Breast epithelium (tissue), 4 donors: ENCODE results near the gene YKT6. TPM values are rescaled to one million over a fixed set of nuclear protein-coding genes. Genes with fewer than 3 reads are reported as not detected.

Experiments
- DNase-seq, 2 donors: peaks; one replicate each; pipeline ENCODE4 v3.0.0-alpha.2; 2019; ENCODE audit warnings: low spot score in 2 of 2
- H3K27ac ChIP-seq, 2 donors: fragments of 200-600 bp; sonication (generic) in 1 of 2; one replicate each; pipeline ENCODE4 v1.5.1; 2016 to 2019; ENCODE audit warnings: mild to moderate bottlenecking in 1 of 2
- H3K27me3 ChIP-seq, 2 donors: fragments of 200-600 bp; sonication (generic) in 1 of 2; one replicate each; pipeline versions ENCODE4 v1.5.1 to v1.6.0; 2017 to 2019; ENCODE audit warnings: control low read depth in 1 of 2, mild to moderate bottlenecking in 1 of 2
- H3K36me3 ChIP-seq: fragments of 200-600 bp; one replicate; pipeline ENCODE4 v1.5.1; 2019
- H3K4me1 ChIP-seq, 2 donors: fragments of 200-600 bp; sonication (generic); one replicate each; pipeline ENCODE4 v1.5.1; 2016 to 2019; ENCODE audit warnings: control low read depth in 1 of 2
- H3K4me3 ChIP-seq, 3 donors: fragments of 200-600 bp; sonication (generic); 1 replicate in 2 of 3; 2 replicates in 1 of 3; pipeline ENCODE4 v1.5.1; 2016 to 2019; ENCODE audit warnings: mild to moderate bottlenecking in 3 of 3, moderate library complexity in 2 of 3
- H3K9me3 ChIP-seq, 2 donors: fragments of 200-600 bp; sonication (generic) in 1 of 2; one replicate each; pipeline ENCODE4 v1.5.1; 2016 to 2019; ENCODE audit warnings: control low read depth in 1 of 2
- CTCF ChIP-seq, 3 donors: fragments of 450-650 bp; IDR thresholded peaks; one replicate each; pipeline ENCODE4 v1.5.1; 2016 to 2017; ENCODE audit warnings: antibody characterized with exemption in 3 of 3, mild to moderate bottlenecking in 3 of 3, moderate library complexity in 3 of 3
- POLR2A ChIP-seq: fragments of 450-650 bp; IDR thresholded peaks from one replicate; pipeline ENCODE4 v1.6.1; 2016; ENCODE audit warnings: antibody characterized with exemption, mild to moderate bottlenecking, moderate library complexity
- POLR2AphosphoS5 ChIP-seq, 3 donors: sonication (generic); formaldehyde crosslinking; IDR thresholded peaks; one replicate each; pipeline ENCODE4 v1.6.1; 2017; ENCODE audit warnings: antibody characterized with exemption in 3 of 3
- intact Hi-C: fragments of 100-400 bp; cut with DNase I; formaldehyde crosslinking; loops from one replicate; pipeline ENCODE4 v1.15.1; 2023; ENCODE audit warnings: low total_unique reads
- total RNA-seq, 3 donors: library from RNA; depleted of rRNA; stranded (reverse); fragments of >200 nt; gene quantifications; one replicate each; pipeline ENCODE4 v1.1.0, GENCODE V29; 2016

YKT6 gene
- total RNA-seq, 3 donors from 2014 or later = 40.2 to 57.0 (median 49.4) TPM

- no peak for TF ChIP-seq POLR2AphosphoS5 (IDR thresholded peaks at IDR 0.05)
- TF ChIP-seq CTCF (IDR thresholded peaks at IDR 0.05) = no peak
- TF ChIP-seq POLR2A = no peak
- no peaks in the 10 kb centered on the region for H3K9me3 ChIP-seq
- H3K36me3 ChIP-seq = no peaks in the 10 kb centered on the region
- DNase-seq = no peak
- intact Hi-C loops = no loop called here
- H3K27me3 ChIP-seq = no peaks in the 10 kb centered on the region
- H3K27ac ChIP-seq = no peak overlapping the region
- H3K4me1 ChIP-seq = no peaks in the 10 kb centered on the region
- no peak overlapping the region for H3K4me3 ChIP-seq
These were observed 37.4 kb downstream of the YKT6 start for GRCh38 chr7:44238116-44238695.

- no peak overlapping the region for H3K27ac ChIP-seq
- no peaks in the 10 kb centered on the region for H3K27me3 ChIP-seq
- no peak overlapping the region for H3K4me3 ChIP-seq
- no peak for TF ChIP-seq POLR2AphosphoS5 (IDR thresholded peaks at IDR 0.05)
- no peaks in the 10 kb centered on the region for H3K4me1 ChIP-seq
- no peak for DNase-seq
- intact Hi-C loops = no loop called here
- H3K36me3 ChIP-seq = no peaks in the 10 kb centered on the region
- H3K9me3 ChIP-seq = no peaks in the 10 kb centered on the region
These were observed 38.6 kb downstream of the YKT6 start for GRCh38 chr7:44239361-44239760.

GRCh38 chr7:44240376-44240775, 39.6 kb downstream of the YKT6 start:
- Histone ChIP-seq H3K27me3 (no peaks in the 10 kb centered on the region), H3K9me3 (no peaks in the 10 kb centered on the region), H3K36me3 (no peaks in the 10 kb centered on the region), H3K4me3 (no peak overlapping the region), H3K4me1 (no peaks in the 10 kb centered on the region), H3K27ac (no peak overlapping the region)
- no peak for DNase-seq
- TF ChIP-seq POLR2AphosphoS5 (IDR thresholded peaks at IDR 0.05) (no peak), POLR2A (no peak), CTCF (IDR thresholded peaks at IDR 0.05) (no peak)
- intact Hi-C loops = loop anchor here (10.0 kb wide), 1 partner anchor 264 kb away; no protein-coding TSS in a partner anchor

- Histone ChIP-seq H3K27ac (peak overlapping the region in 1 of 2 donors; percentile 23), H3K9me3 (no peaks in the 10 kb centered on the region), H3K27me3 (no peaks in the 10 kb centered on the region), H3K36me3 (no peaks in the 10 kb centered on the region), H3K4me3 (peak overlapping the region in 2 of 3 donors; percentile 17 to 53), H3K4me1 (no peaks in the 10 kb centered on the region)
- intact Hi-C loops = loop anchor here (10.0 kb wide), 1 partner anchor 264 kb away; no protein-coding TSS in a partner anchor
- TF ChIP-seq POLR2A = no peak
- peak; percentile 19 to 76 (median 69) for TF ChIP-seq CTCF (IDR thresholded peaks at IDR 0.05)
- peak; percentile 63 to 72 for DNase-seq
These were observed 40.3 kb downstream of the YKT6 start for GRCh38 chr7:44240983-44241510.

- no peaks in the 10 kb centered on the region for H3K36me3 ChIP-seq
- H3K4me3 ChIP-seq = no peak overlapping the region
- no peaks in the 10 kb centered on the region for H3K4me1 ChIP-seq
- intact Hi-C loops = loop anchor here (10.0 kb wide), 1 partner anchor 263 kb away; no protein-coding TSS in a partner anchor
- DNase-seq = no peak
- H3K27me3 ChIP-seq = no peaks in the 10 kb centered on the region
- no peaks in the 10 kb centered on the region for H3K9me3 ChIP-seq
- no peak overlapping the region for H3K27ac ChIP-seq
- no peak for TF ChIP-seq POLR2A
- TF ChIP-seq CTCF (IDR thresholded peaks at IDR 0.05) = no peak
- no peak for TF ChIP-seq POLR2AphosphoS5 (IDR thresholded peaks at IDR 0.05)
These were observed 41.3 kb downstream of the YKT6 start for GRCh38 chr7:44242091-44242490.
